ENCODE data around the gene SPATA16. TPM values are rescaled to one million over a fixed set of nuclear protein-coding genes. Genes with fewer than 3 reads are reported as not detected.

The SPATA16 gene
- polyA plus RNA-seq, 1 donor from 2014 or later: not detected

GRCh38 chr3:173089283-173089682, 51.8 kb downstream of the SPATA16 start:
- Histone ChIP-seq H3K27ac (ENCODE audit: low read length) (peak overlapping the region; percentile 80), H3K36me3 (ENCODE audit: insufficient read depth, low read length) (no peaks in the 10 kb centered on the region), H3K4me2 (ENCODE audit: low read length) (no peak overlapping the region), H3K27me3 (ENCODE audit: insufficient read depth, low read depth, low read length) (no peaks in the 10 kb centered on the region), H3F3A (ENCODE audit: insufficient read depth, low read length, poor library complexity, severe bottlenecking) (no peaks in the 10 kb centered on the region), H3K9me2 (ENCODE audit: insufficient read depth, low read length) (no peaks in the 10 kb centered on the region), H2AFZ (ENCODE audit: low read depth, low read length) (no peak overlapping the region), H3K4me3 (ENCODE audit: low read length) (peak overlapping the region; percentile 28), H3K9me3 (ENCODE audit: low read length) (no peaks in the 10 kb centered on the region), H4K20me1 (ENCODE audit: insufficient read depth) (no peaks in the 10 kb centered on the region), H3K9ac (ENCODE audit: low read length) (peak overlapping the region; percentile 21), H3K79me2 (replicated peaks; ENCODE audit: insufficient read depth, low read length) (no peaks in the 10 kb centered on the region)
- TF ChIP-seq POLR2AphosphoS5 (IDR thresholded peaks at IDR 0.05) (peak; percentile 82), CTCF (IDR thresholded peaks at IDR 0.05; ENCODE audit: poor library complexity, severe bottlenecking) (no peak), EP300 (conservative IDR thresholded peaks at IDR 0.05; ENCODE audit: poor library complexity, severe bottlenecking) (peak; percentile 56), REST (IDR thresholded peaks at IDR 0.05; ENCODE audit: borderline replicate concordance) (peak; percentile 84)

- no peak overlapping the region for H2AFZ ChIP-seq (ENCODE audit: low read depth, low read length)
- no peak overlapping the region for H3K27ac ChIP-seq (ENCODE audit: low read length)
- H3K27me3 ChIP-seq (ENCODE audit: insufficient read depth, low read depth, low read length): no peaks in the 10 kb centered on the region
- no peaks in the 10 kb centered on the region for H3K9me2 ChIP-seq (ENCODE audit: insufficient read depth, low read length)
- TF ChIP-seq EZH2 (IDR thresholded peaks at IDR 0.05; ENCODE audit: borderline replicate concordance, insufficient read depth, low read length, poor library complexity, severe bottlenecking) (no peak), MXI1 (conservative IDR thresholded peaks at IDR 0.05; ENCODE audit: poor library complexity, severe bottlenecking) (no peak), TAF1 (IDR thresholded peaks at IDR 0.05; ENCODE audit: low read depth) (no peak), RAD21 (conservative IDR thresholded peaks at IDR 0.05) (no peak), EP300 (conservative IDR thresholded peaks at IDR 0.05; ENCODE audit: poor library complexity, severe bottlenecking) (no peak), CTCF (IDR thresholded peaks at IDR 0.05; ENCODE audit: poor library complexity, severe bottlenecking) (no peak), POLR2AphosphoS5 (IDR thresholded peaks at IDR 0.05) (no peak), REST (IDR thresholded peaks at IDR 0.05; ENCODE audit: borderline replicate concordance) (no peak), SMC3 (conservative IDR thresholded peaks at IDR 0.05; ENCODE audit: poor library complexity) (no peak)
- H3K9ac ChIP-seq (ENCODE audit: low read length): no peak overlapping the region
- H3K9me3 ChIP-seq (ENCODE audit: low read length): no peaks in the 10 kb centered on the region
- H3K4me2 ChIP-seq (ENCODE audit: low read length): no peak overlapping the region
- no peaks in the 10 kb centered on the region for H3K79me2 ChIP-seq (replicated peaks; ENCODE audit: insufficient read depth, low read length)
- no peaks in the 10 kb centered on the region for H3K36me3 ChIP-seq (ENCODE audit: insufficient read depth, low read length)
- H4K20me1 ChIP-seq (ENCODE audit: insufficient read depth): no peaks in the 10 kb centered on the region
- H3K4me3 ChIP-seq (ENCODE audit: low read length): no peak overlapping the region
- no peaks in the 10 kb centered on the region for H3F3A ChIP-seq (ENCODE audit: insufficient read depth, low read length, poor library complexity, severe bottlenecking)
These were observed 62.5 kb downstream of the SPATA16 start for GRCh38 chr3:173078525-173078924.

Data from neural cell (in vitro differentiated cells).